Stimulated activated CD8-positive, alpha-beta memory T cell treated with anti-CD3 and anti-CD28 coated beads, Interleukin-7, amount 100 ng/mL, for 4 hours (primary cell): Measurements from ENCODE around the gene VKORC1.
A peak's percentile ranks its signal among the peaks of the same experiment; 100 is the strongest.

Experiments
- DNase-seq, 2 donors: peaks; one replicate each; pipeline ENCODE4 v3.0.0-alpha.2; 2020; ENCODE audit warnings: low read depth in 2 of 2

VKORC1 gene

DNA sequence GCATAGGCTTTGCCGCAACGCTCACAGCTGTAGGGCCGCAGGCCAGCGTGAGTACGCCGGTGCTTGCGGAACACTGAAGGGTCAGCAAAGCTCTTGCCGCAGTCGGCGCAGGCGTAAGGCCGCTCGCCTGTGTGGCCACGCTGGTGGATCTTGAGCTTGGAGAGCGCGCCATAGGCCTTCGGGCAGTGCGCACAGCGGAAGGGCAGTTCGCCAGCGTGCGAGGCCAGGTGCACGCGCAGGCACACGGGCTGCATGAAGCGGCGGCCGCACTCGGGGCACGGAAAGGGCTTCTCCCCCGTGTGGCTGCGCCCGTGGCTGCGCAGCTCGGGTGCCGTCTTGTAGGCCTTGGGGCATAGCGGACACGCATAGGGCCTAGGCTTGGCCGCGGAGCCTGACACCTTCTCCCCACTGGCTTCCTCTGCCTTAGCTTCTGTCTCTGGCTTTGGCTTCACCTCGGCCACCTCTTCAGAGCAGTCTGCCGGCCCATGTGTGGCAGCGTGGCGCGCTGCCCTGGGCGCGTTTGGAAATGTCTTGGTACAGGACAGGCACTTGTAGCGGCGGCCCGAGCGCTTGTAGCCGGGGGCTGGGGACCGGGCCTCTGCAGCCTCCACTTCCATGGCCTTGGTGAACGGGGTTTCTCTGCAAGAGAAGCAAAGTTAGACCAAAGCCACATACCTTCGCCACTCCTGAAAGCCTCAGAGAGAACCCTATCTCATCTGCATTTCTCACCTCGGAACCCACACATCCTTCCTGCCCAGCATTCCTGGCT, 30.6 kb downstream of the VKORC1 start:
- peak in 1 of 2 donors; percentile 15 for DNase-seq

DNA sequence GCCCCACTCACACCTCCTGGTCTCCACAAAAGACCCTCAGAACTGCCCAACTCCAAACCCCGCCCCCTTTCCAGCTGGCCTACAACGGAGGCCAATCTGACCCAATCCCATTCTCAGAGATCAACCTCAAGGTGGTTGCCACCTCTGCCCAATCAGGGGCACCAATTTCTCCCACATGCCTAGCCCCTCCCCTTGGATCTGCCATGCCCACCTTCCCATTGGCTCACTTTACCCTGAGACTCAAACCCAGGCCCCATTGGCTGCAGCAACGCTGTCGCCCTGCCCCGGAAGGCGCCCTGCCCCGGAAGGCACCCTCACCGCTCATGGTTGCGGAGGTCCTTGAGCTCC, 31.1 kb downstream of the VKORC1 start:
- no peak for DNase-seq

- no peak for DNase-seq
These were observed 32.7 kb downstream of the VKORC1 start for GRCh38 chr16:31061813-31062440.

DNA sequence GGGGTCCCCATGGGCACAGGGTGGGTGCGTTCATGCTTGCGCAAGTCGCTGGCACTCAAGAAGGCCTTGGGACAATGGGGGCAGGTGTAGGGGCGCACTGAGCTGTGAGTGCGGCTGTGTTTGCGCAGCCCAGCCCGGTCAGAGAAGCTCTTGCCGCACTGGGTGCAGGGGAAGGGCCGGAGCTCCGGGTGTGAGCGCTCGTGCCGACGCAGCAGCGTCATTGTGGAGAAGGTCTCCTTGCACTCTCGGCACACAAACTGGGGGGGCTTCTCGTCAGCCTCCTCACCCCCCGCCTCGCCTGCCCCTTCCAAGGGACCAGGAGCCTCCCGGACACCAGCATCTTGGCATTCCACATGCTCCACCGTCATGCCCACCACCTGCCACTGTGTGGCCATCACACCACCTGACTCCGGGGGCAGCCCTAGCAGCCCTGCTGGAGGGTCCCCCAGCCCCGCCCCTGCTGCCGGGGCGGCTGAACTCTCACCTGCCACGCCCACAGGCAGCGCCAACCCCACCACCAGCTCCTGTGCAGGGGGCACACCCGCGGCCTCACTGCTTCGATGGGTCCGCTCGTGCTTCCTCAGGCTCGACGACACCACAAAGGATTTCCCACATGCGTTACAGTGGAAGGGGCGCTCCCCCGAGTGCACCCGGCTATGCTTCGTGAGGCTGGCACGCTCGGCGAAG, 33.3 kb downstream of the VKORC1 start:
- DNase-seq, result no peak

DNA sequence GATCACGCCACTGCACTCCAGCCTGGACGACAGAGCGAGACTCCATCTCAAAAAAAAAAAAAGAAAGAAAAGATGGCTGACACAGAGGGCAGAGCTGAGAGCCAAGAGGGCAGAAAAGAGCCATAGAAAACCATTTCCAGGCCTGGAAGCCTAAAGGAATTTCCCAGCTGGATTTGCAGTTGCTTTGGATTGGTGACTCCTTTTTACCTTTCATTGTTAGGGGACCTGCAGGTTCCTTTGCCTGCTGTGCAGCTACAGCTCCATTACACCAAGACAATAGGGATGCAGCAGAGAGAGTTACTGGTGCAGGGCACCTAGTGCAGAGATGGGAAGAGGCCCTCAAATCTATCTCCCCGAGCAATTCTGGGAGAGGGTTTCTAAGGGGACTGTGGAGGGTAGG, 39.0 kb downstream of the VKORC1 start:
- DNase-seq, result no peak

DNA sequence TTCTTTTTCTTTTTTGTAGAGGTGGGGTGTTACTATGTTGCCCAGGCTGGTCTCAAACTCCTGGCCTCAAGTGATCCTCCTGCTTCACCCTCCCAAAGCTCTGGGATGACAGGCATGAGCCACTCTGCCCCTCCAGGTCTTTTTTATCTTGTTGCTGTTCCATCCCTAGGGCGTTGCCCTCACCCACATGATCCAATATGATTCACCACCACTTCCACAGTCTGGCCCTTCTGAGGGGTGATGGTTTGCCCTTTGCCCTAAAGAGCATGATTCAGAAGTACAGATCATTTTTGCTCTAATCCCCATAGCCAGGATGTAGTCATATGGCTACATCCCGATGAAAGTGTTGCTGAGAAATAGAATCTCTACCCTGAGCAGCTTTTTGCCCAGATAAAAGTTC, 42.5 kb downstream of the VKORC1 start:
- no peak for DNase-seq

DNA sequence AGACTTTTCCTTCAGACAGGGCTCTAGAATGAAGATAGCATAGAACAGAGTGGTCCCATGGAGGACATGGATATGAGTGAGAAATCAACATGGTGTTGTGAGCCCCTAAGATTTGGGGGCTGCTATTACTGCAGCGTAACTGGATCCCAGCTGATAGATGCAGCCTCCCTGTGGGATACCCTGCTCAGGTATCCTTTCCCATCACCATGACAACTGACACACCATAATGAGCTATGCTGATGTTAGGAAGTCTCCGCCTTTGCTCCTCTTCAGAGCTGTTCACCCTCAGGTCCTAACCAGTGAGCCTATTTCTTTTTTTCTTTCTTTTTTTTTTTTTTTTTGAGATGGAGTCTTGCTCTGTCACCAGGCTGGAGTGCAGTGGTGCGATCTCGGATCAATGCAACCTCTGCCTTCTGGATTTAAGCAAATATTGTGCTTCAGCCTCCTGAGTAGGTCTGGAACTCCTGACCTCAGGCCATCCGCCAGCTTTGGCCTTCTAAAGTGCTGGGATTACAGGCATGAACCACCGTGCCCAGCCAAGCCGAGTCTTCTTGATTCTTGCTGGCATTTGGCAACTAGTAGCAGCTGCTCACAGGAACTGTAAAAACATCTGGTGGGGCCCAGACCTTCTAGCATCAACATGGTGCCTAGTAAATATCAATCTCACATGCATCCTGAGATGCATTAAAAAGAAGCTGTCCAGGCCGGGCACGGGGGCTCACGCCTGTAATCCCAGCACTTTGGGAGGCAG, 44.1 kb downstream of the VKORC1 start:
- DNase-seq, result no peak

- DNase-seq, result no peak
These were observed 50.6 kb downstream of the VKORC1 start for GRCh38 chr16:31043898-31044481.

DNA sequence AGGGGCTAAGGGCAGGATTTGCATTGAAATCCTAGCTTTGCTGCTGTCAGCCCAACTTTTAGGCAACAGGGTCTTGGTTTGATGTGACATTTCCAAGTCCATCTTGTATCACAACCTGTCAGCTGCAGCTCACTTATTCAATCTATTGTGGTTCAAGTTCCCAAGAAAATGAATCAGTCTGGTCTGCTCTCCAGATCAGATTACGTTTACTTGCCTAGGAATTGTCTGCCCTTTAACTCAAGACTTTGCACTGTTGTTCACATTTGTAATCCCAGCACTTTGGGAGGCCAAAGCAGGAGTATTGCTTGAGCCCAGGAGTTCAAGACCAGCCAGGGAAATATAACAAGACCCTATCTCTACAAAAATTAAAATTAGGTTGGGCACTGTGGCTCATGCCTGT, 51.2 kb downstream of the VKORC1 start:
- no peak for DNase-seq

- no peak for DNase-seq
These were observed 51.7 kb downstream of the VKORC1 start for GRCh38 chr16:31042866-31043265.
